ENCODE data around the gene CES3.
"Not testable (repeated sequence)": the region's sequence is repeated elsewhere in the genome, so short reads cannot be mapped to it uniquely, and the experiment has no call there.

CES3 gene

GRCh38 chr16:66974156-66974931, 13.3 kb downstream of the CES3 start:
- not testable (repeated sequence) for DNase-seq

- DNase-seq: peak; percentile 37 to 39
These were observed 13.8 kb downstream of the CES3 start for GRCh38 chr16:66974932-66975246.

- no peak for DNase-seq
These were observed 14.3 kb downstream of the CES3 start for GRCh38 chr16:66975302-66975893.

GRCh38 chr16:66976746-66977145, 15.7 kb downstream of the CES3 start:
- no peak for DNase-seq

- peak; percentile 89 to 92 for DNase-seq
These were observed 16.5 kb downstream of the CES3 start for GRCh38 chr16:66977341-66978113.

GRCh38 chr16:66979011-66979717, 18.1 kb downstream of the CES3 start:
- no peak for DNase-seq

- DNase-seq: no peak
These were observed 22.0 kb downstream of the CES3 start for GRCh38 chr16:66983033-66983432.

GRCh38 chr16:66984892-66985311, 23.8 kb downstream of the CES3 start:
- DNase-seq: peak; percentile 56 to 68

- DNase-seq: no peak
These were observed 25.5 kb downstream of the CES3 start for GRCh38 chr16:66986559-66986958.

GRCh38 chr16:66988197-66988788, 27.2 kb downstream of the CES3 start, which contains the start of gene CES4A:
CES4A (plus strand) TSS chr16:66988589; CDS start chr16:66988773, 184 bp downstream.
- no peak for DNase-seq

- DNase-seq: no peak
These were observed 30.5 kb downstream of the CES3 start for GRCh38 chr16:66991545-66992077.

- not testable (repeated sequence) for DNase-seq
These were observed 32.5 kb downstream of the CES3 start for GRCh38 chr16:66993558-66993957.

- DNase-seq: no peak
These were observed 35.4 kb downstream of the CES3 start for GRCh38 chr16:66996324-66996982.

GRCh38 chr16:66996983-66997358, 35.9 kb downstream of the CES3 start:
- no peak for DNase-seq

GRCh38 chr16:67000384-67001351, 39.6 kb downstream of the CES3 start:
- peak; percentile 44 to 45 for DNase-seq

GRCh38 chr16:67001726-67002125, 40.7 kb downstream of the CES3 start:
- no peak for DNase-seq

- DNase-seq: no peak
These were observed 46.0 kb downstream of the CES3 start for GRCh38 chr16:67006930-67007658.

- no peak for DNase-seq
These were observed 48.1 kb downstream of the CES3 start for GRCh38 chr16:67009158-67009557.

- DNase-seq: no peak
These were observed 50.2 kb downstream of the CES3 start for GRCh38 chr16:67011274-67011673.
